Measurements from ENCODE around the gene TMEM86B.

- TF ChIP-seq, protein P1, sequence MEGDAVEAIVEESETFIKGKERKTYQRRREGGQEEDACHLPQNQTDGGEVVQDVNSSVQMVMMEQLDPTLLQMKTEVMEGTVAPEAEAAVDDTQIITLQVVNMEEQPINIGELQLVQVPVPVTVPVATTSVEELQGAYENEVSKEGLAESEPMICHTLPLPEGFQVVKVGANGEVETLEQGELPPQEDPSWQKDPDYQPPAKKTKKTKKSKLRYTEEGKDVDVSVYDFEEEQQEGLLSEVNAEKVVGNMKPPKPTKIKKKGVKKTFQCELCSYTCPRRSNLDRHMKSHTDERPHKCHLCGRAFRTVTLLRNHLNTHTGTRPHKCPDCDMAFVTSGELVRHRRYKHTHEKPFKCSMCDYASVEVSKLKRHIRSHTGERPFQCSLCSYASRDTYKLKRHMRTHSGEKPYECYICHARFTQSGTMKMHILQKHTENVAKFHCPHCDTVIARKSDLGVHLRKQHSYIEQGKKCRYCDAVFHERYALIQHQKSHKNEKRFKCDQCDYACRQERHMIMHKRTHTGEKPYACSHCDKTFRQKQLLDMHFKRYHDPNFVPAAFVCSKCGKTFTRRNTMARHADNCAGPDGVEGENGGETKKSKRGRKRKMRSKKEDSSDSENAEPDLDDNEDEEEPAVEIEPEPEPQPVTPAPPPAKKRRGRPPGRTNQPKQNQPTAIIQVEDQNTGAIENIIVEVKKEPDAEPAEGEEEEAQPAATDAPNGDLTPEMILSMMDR (optimal IDR thresholded peaks at IDR 0.05 in 1 of 3, IDR thresholded peaks at IDR 0.05 in 1 of 3, conservative IDR thresholded peaks at IDR 0.05 in 1 of 3; ENCODE audit: extremely low read depth in 1 of 3, insufficient read depth in 2 of 3, low read length in 3 of 3) = no peak
- no peak for TF ChIP-seq EZH2 (IDR thresholded peaks at IDR 0.05; ENCODE audit: low read length)
Measured at GRCh38 chr19:55199620-55200204, 28.9 kb downstream of the TMEM86B start.
